KOPT-K1 (cell line): ENCODE results near the gene EYS.
"Not testable (repeated sequence)": the region's sequence is repeated elsewhere in the genome, so short reads cannot be mapped to it uniquely, and the experiment has no call there.

Experiments used
- H3K27ac ChIP-seq: fragments of 200-600 bp; sonication (generic); 2 replicates; pipeline ENCODE4 v1.5.1; 2016; ENCODE audit warnings: antibody characterized with exemption, mild to moderate bottlenecking, low read depth, low read length; ENCODE audit not compliant: poor library complexity, severe bottlenecking
- H3K36me3 ChIP-seq: fragments of 200-600 bp; sonication (generic); 2 replicates; pipeline ENCODE4 v1.5.1; 2017; ENCODE audit warnings: antibody characterized with exemption, mild to moderate bottlenecking, low read length, moderate library complexity; ENCODE audit not compliant: insufficient read depth
- H3K9me3 ChIP-seq: fragments of 200-600 bp; sonication (generic); 2 replicates; pipeline ENCODE4 v1.5.1; 2017; ENCODE audit warnings: antibody characterized with exemption, low read length, mild to moderate bottlenecking; ENCODE audit not compliant: insufficient read depth, poor library complexity, severe bottlenecking

Gene EYS

GRCh38 chr6:64010010-64010409 is 1697.0 kb downstream of the EYS start:
- Histone ChIP-seq H3K27ac (no peak overlapping the region), H3K36me3 (no peaks in the 10 kb centered on the region), H3K9me3 (no peaks in the 10 kb centered on the region)

GRCh38 chr6:64006246-64006645 is 1700.8 kb downstream of the EYS start:
- Histone ChIP-seq H3K27ac (no peak overlapping the region), H3K36me3 (no peaks in the 10 kb centered on the region), H3K9me3 (no peaks in the 10 kb centered on the region)

- Histone ChIP-seq H3K36me3 (no peaks in the 10 kb centered on the region), H3K27ac (no peak overlapping the region), H3K9me3 (no peaks in the 10 kb centered on the region)
Measured at GRCh38 chr6:64000818-64001491, 1706.1 kb downstream of the EYS start.

GRCh38 chr6:63999613-64000012 is 1707.4 kb downstream of the EYS start:
- no peak overlapping the region for H3K27ac ChIP-seq
- no peaks in the 10 kb centered on the region for H3K9me3 ChIP-seq

GRCh38 chr6:63998991-63999390 is 1708.0 kb downstream of the EYS start:
- no peaks in the 10 kb centered on the region for H3K36me3 ChIP-seq
- H3K27ac ChIP-seq, result no peak overlapping the region
- no peaks in the 10 kb centered on the region for H3K9me3 ChIP-seq

More at GRCh38 chr6:63999613-64000012, 1707.4 kb downstream of the EYS start:
- no peaks in the 10 kb centered on the region for H3K36me3 ChIP-seq

GRCh38 chr6:63997734-63998133 is 1709.3 kb downstream of the EYS start:
- Histone ChIP-seq H3K36me3 (no peaks in the 10 kb centered on the region), H3K27ac (no peak overlapping the region), H3K9me3 (no peaks in the 10 kb centered on the region)

GRCh38 chr6:63997221-63997620 is 1709.8 kb downstream of the EYS start:
- Histone ChIP-seq H3K9me3 (no peaks in the 10 kb centered on the region), H3K36me3 (no peaks in the 10 kb centered on the region), H3K27ac (no peak overlapping the region)

GRCh38 chr6:63985223-63985622 is 1721.8 kb downstream of the EYS start:
- no peaks in the 10 kb centered on the region for H3K9me3 ChIP-seq
- H3K27ac ChIP-seq, result no peak overlapping the region
- H3K36me3 ChIP-seq, result no peaks in the 10 kb centered on the region

GRCh38 chr6:63975699-63976098 is 1731.3 kb downstream of the EYS start:
- no peaks in the 10 kb centered on the region for H3K36me3 ChIP-seq
- no peaks in the 10 kb centered on the region for H3K9me3 ChIP-seq
- no peak overlapping the region for H3K27ac ChIP-seq

GRCh38 chr6:63968650-63969049 is 1738.4 kb downstream of the EYS start:
- Histone ChIP-seq H3K27ac (no peak overlapping the region), H3K36me3 (no peaks in the 10 kb centered on the region), H3K9me3 (no peaks in the 10 kb centered on the region)

GRCh38 chr6:63964366-63964765 is 1742.7 kb downstream of the EYS start:
- H3K9me3 ChIP-seq, result no peaks in the 10 kb centered on the region
- no peak overlapping the region for H3K27ac ChIP-seq
- H3K36me3 ChIP-seq, result no peaks in the 10 kb centered on the region

- Histone ChIP-seq H3K36me3 (no peaks in the 10 kb centered on the region), H3K9me3 (no peaks in the 10 kb centered on the region), H3K27ac (no peak overlapping the region)
Measured at GRCh38 chr6:63963769-63964315, 1743.2 kb downstream of the EYS start.

GRCh38 chr6:63953336-63954021 is 1753.5 kb downstream of the EYS start:
- H3K27ac ChIP-seq, H3K36me3 ChIP-seq, H3K9me3 ChIP-seq: not testable (repeated sequence)

- Histone ChIP-seq H3K36me3 (no peaks in the 10 kb centered on the region), H3K27ac (no peak overlapping the region)
Measured at GRCh38 chr6:63947792-63948529, 1759.1 kb downstream of the EYS start.

GRCh38 chr6:63945987-63946386 is 1761.0 kb downstream of the EYS start:
- Histone ChIP-seq H3K9me3 (no peaks in the 10 kb centered on the region), H3K36me3 (no peaks in the 10 kb centered on the region), H3K27ac (no peak overlapping the region)

More at GRCh38 chr6:63947792-63948529, 1759.1 kb downstream of the EYS start:
- no peaks in the 10 kb centered on the region for H3K9me3 ChIP-seq
